GM18505 (cell line): ENCODE results near the gene BTBD3.

Source experiments
- ATAC-seq: cut with Tn5 transposase; IDR thresholded peaks from one replicate; pipeline ENCODE4 v1.9.1; 2021; ENCODE audit not compliant: unreplicated experiment
- POLR2A ChIP-seq: IDR thresholded peaks from 4 replicates; pipeline ENCODE4 v1.6.1; 2011; ENCODE audit warnings: borderline replicate concordance; ENCODE audit not compliant: insufficient read depth, insufficient read length; ENCODE audit errors: extremely low read depth

Gene BTBD3

DNA sequence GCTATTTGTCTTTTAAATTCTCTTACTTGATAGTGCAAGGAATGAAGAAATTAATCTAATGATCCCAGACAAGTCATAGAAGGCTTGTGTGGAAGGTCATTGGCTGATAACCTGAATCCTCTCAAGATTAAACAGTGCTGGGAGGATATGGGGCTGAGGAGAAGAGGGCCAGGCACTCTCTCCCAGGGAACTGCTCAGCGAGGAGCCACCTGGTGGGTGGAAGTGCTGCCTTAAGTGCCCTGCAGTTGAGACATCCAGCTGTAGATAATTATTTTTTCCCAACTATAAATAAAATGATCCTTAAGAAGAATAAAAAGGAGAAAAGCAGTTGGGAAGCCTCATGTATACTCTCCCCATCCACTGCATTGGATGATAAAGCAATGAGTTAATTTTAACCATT lies 47.9 kb downstream of the BTBD3 start:
- TF ChIP-seq POLR2A = no peak
- no peak for ATAC-seq

DNA sequence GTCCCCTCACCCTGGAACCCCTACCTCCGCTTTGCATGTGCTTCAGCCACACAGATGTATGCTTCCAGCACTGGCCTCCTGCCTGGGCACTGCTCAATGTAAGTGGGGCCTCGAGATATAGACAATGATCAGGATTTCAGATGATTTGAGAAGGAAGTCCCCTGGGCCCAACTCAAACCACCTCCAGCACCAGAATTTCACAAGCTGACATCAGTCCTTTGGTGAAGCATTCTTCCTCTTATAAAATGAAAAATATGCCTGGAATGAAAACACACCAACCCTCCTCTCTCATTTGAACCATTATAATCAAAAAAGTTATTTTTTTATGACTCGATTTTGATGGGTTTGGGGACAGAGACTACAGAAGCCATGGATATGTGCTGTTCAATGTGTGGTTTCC lies 48.5 kb downstream of the BTBD3 start:
- no peak for TF ChIP-seq POLR2A
- no peak for ATAC-seq

DNA sequence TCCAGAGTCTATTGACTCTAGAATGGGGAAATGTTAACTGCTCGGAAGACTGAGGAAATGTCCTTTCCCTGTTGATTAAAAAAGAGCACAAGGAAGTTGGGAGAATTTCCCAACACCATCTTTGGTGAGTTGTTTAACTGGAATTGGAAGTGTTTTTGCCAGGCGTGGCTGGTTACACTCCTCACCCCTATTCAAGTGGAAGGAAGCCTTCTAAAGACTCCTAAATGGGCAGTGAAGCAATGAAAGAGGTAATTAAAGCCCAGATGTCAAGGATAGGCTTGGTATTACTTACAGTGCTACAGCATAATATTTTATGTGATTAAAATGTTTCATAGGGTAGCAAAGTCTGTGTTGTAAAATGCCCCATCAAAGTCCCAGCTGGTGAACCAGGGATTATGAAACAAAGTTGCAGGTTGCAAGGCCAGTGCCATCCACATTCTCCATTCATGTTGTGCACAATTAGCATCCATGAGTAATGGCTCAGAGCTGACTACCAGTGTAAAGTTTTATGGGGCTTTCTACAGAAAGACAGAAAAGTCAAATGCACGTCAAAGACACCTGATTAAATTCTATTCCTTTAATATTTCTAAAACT lies 52.6 kb downstream of the BTBD3 start:
- TF ChIP-seq POLR2A = no peak
- no peak for ATAC-seq

DNA sequence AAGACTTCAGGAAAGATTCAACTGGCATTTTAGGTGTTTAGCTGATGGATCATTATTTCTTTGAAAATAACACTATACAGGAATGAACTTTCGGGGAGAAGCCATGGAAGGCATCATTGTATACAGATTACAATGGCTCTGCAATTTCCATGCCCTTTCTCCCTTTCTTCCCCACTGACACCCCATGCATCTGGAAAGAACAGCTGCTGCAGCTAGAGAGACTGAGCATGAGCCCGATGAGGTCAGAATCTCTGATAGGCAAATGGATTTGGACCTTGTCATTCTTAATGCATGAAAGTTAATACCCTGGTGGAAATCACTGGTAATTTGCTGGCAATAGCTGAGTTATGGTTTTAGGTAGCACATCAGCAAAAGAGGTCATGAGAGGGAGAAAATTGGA lies 54.8 kb downstream of the BTBD3 start:
- TF ChIP-seq POLR2A = no peak
- no peak for ATAC-seq
